ENCODE measurements around the gene OR4F15. TPM values are rescaled to one million over a fixed set of nuclear protein-coding genes. Genes with fewer than 3 reads are reported as not detected.
"Not testable (repeated sequence)": the region's sequence is repeated elsewhere in the genome, so short reads cannot be mapped to it uniquely, and the experiment has no call there.

OR4F15 gene
- total RNA-seq, 1 donor from 2014 or later: not detected

DNA sequence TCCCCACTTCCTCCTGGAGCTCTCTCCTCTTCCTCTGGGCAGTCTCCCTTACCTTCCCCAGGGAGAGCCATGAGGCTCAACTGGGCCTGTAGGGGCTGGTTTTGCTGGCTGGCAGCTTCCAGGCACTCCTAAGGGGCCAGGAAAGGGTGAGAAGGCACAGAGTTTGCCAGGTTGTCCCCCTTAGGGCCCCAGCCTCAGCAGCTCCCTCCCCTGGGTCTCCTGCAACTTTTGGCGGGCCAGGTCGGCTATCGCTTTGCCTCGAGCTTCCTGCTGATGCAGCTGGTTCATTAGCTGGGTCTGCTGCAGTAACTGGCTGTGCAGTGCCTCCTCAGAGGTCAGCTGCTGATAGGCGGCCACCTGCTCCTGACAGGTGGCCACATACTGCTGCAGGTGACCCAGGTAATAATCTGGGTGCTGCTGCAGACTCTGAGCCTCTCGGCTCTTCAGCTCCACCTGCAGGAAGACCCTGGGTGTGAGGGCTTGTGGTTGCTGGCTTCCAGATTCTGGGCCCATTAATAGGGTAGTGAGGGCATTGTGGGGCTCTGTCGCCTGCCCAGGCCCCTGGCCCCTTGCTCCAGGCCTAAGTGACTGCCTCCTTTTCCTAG, 38.4 kb upstream of the OR4F15 start:
- H3K27ac Mint-ChIP-seq (ENCODE audit: unreplicated experiment): no peak overlapping the region

DNA sequence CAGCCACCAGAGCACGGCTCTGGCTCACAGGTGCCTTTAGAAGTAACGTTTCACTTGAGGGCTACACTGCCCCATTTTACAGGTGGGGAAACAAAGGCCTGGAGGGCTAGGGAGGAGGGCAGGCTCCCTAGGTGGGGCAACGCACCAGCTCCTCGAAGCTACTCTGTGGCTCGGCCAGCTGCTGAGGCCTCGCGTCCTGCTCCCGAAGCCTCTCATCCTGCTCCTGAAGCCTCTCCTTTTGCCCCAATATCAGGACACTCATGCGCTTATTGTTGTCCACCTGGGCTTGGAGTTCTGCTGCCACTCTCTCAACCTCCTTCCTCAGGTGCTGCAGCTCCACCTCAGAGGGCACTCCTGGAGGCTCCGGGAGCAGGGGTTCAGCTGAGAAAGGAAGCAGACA, 36.9 kb upstream of the OR4F15 start:
- Mint-ChIP-seq H3K4me1 (ENCODE audit: unreplicated experiment) (no peaks in the 10 kb centered on the region), H3K9me3 (ENCODE audit: unreplicated experiment) (no peaks in the 10 kb centered on the region), H3K27me3 (ENCODE audit: unreplicated experiment) (peaks cover 6% of the 10 kb centered on the region), H3K4me3 (ENCODE audit: unreplicated experiment) (no peak overlapping the region), H3K27ac (ENCODE audit: unreplicated experiment) (no peak overlapping the region), H3K36me3 (ENCODE audit: unreplicated experiment) (peaks cover 5% of the 10 kb centered on the region)
- no peak for DNase-seq (ENCODE audit: extremely low spot score, unreplicated experiment)
- TF ChIP-seq, protein P1, sequence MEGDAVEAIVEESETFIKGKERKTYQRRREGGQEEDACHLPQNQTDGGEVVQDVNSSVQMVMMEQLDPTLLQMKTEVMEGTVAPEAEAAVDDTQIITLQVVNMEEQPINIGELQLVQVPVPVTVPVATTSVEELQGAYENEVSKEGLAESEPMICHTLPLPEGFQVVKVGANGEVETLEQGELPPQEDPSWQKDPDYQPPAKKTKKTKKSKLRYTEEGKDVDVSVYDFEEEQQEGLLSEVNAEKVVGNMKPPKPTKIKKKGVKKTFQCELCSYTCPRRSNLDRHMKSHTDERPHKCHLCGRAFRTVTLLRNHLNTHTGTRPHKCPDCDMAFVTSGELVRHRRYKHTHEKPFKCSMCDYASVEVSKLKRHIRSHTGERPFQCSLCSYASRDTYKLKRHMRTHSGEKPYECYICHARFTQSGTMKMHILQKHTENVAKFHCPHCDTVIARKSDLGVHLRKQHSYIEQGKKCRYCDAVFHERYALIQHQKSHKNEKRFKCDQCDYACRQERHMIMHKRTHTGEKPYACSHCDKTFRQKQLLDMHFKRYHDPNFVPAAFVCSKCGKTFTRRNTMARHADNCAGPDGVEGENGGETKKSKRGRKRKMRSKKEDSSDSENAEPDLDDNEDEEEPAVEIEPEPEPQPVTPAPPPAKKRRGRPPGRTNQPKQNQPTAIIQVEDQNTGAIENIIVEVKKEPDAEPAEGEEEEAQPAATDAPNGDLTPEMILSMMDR (IDR thresholded peaks at IDR 0.05): no peak

More for the DNA sequence above, 38.4 kb upstream of the OR4F15 start:
- Mint-ChIP-seq H3K36me3 (ENCODE audit: unreplicated experiment) (peaks cover 5% of the 10 kb centered on the region), H3K4me1 (ENCODE audit: unreplicated experiment) (no peaks in the 10 kb centered on the region), H3K27me3 (ENCODE audit: unreplicated experiment) (peaks cover 3% of the 10 kb centered on the region), H3K4me3 (ENCODE audit: unreplicated experiment) (no peak overlapping the region), H3K9me3 (ENCODE audit: unreplicated experiment) (no peaks in the 10 kb centered on the region)
- DNase-seq (ENCODE audit: extremely low spot score, unreplicated experiment): no peak
- TF ChIP-seq, protein P1 (IDR thresholded peaks at IDR 0.05): peak; percentile 18

DNA sequence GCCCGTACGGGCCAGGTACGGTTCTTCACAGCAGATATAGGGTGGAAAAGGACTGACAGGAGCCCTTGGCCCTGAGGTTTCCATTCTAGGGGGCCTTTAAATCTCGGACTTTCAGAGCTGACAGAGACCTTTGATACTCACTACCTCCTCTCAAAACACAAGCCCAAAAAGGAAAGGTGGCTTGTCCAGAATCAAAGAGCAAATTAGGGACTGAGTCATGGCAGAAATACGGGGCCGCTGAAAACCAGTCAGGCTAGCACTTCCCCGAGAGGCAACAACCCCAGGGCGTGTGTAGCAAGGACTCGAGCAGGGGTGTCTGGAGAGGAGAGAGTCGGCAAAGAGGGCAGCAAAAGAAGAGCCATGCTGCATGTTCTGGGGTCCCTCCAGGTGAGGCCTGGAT, 33.4 kb upstream of the OR4F15 start:
- H3K9me3 Mint-ChIP-seq (ENCODE audit: unreplicated experiment); H3K4me3 Mint-ChIP-seq (ENCODE audit: unreplicated experiment); H3K27ac Mint-ChIP-seq (ENCODE audit: unreplicated experiment); H3K4me1 Mint-ChIP-seq (ENCODE audit: unreplicated experiment); H3K36me3 Mint-ChIP-seq (ENCODE audit: unreplicated experiment); DNase-seq (ENCODE audit: extremely low spot score, unreplicated experiment): not testable (repeated sequence)
- H3K27me3 Mint-ChIP-seq (ENCODE audit: unreplicated experiment): peaks cover 14% of the 10 kb centered on the region

DNA sequence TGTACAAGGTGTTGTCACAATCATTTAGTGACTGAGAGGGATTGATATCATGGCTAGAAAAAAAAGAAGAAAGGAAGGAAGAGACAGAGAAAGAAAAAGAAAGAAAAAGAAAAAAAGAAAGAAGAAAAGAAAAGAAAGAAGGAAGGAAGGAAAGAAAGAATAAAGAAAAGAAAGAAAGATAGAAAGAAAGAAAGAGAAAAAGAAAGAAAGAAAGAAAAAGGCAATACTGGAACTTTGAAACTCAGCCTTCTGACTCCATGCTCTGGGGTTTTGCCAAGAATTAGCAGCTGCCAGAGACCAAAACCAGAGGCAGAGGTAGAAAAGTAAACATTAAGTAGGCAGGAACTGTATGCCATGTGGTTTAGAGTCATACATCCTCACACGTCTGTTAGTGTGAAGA, 31.8 kb upstream of the OR4F15 start:
- DNase-seq (ENCODE audit: extremely low spot score, unreplicated experiment); H3K4me3 Mint-ChIP-seq (ENCODE audit: unreplicated experiment); H3K4me1 Mint-ChIP-seq (ENCODE audit: unreplicated experiment); H3K36me3 Mint-ChIP-seq (ENCODE audit: unreplicated experiment); H3K9me3 Mint-ChIP-seq (ENCODE audit: unreplicated experiment): not testable (repeated sequence)
- Mint-ChIP-seq H3K27ac (ENCODE audit: unreplicated experiment) (peak overlapping the region; percentile 28), H3K27me3 (ENCODE audit: unreplicated experiment) (peaks cover 24% of the 10 kb centered on the region)

DNA sequence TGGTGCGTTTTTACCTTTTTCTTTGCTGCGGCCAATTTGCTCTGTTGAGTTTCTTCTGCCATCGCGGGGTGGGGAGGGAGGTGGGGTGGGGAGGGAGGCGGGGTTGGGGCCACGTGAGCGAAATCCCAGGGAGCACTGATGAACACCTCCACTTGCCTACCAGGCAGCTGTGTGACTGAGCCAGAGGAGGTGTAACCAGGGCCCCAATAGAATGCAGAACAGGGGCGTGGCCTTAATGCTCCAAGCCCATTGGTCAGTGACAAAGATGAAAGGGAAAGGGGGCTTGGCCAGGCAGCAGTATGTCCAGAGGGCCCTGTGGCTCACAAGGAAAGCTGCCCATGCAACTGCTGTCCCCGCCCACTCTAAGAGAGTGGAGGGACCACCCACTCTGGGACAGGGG, 30.1 kb upstream of the OR4F15 start:
- no peak for DNase-seq (ENCODE audit: extremely low spot score, unreplicated experiment)
- H3K9me3 Mint-ChIP-seq (ENCODE audit: unreplicated experiment): no peaks in the 10 kb centered on the region
- no peaks in the 10 kb centered on the region for H3K4me1 Mint-ChIP-seq (ENCODE audit: unreplicated experiment)
- H3K27ac Mint-ChIP-seq (ENCODE audit: unreplicated experiment): no peak overlapping the region
- peaks cover 33% of the 10 kb centered on the region for H3K27me3 Mint-ChIP-seq (ENCODE audit: unreplicated experiment)
- TF ChIP-seq, protein P1 (IDR thresholded peaks at IDR 0.05): no peak
- H3K36me3 Mint-ChIP-seq (ENCODE audit: unreplicated experiment): no peaks in the 10 kb centered on the region
- H3K4me3 Mint-ChIP-seq (ENCODE audit: unreplicated experiment): no peak overlapping the region

DNA sequence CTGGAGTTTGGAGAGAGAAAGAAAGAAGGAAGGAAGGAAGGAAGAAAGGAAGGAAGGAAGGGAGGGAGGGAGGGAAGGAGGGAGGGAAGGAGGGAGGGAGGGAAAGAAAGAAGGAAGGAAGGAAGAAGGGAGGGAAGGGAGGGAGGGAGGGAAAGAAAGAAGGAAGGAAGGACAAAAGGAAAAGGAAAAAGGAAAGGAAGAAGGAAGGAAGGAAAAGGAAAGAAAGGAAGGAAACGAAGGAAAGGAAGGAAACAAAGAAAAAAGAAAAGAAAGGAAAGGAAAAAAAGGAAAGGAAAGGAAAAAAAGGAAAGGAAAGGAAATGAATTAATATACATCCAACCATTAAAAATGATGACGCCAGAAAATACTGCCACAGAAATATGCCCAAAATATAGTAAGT, 27.4 kb upstream of the OR4F15 start:
- no peaks in the 10 kb centered on the region for H3K9me3 Mint-ChIP-seq (ENCODE audit: unreplicated experiment)
- H3K27me3 Mint-ChIP-seq (ENCODE audit: unreplicated experiment): peaks cover 36% of the 10 kb centered on the region

DNA sequence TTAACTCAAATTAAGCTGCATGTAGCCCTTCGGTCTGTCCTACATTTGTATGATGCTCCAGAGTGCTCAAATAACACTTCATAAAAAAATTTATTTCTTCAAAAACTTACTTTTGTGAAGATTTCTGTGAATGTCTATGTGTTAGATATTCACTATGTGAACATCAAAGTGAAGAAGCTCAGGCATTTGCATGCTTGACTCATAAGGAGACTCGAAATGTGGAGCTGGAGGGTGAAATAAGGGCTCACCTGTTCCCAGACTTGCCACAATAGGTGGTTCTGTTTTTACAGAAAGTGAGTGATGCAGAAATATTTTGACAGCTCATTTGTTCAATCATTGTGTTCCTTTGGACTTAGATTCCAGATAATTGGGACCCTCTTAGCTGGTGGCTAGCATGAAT, 25.6 kb upstream of the OR4F15 start:
- H3K36me3 Mint-ChIP-seq (ENCODE audit: unreplicated experiment); DNase-seq (ENCODE audit: extremely low spot score, unreplicated experiment); H3K4me1 Mint-ChIP-seq (ENCODE audit: unreplicated experiment); H3K9me3 Mint-ChIP-seq (ENCODE audit: unreplicated experiment); H3K27ac Mint-ChIP-seq (ENCODE audit: unreplicated experiment); H3K4me3 Mint-ChIP-seq (ENCODE audit: unreplicated experiment): not testable (repeated sequence)
- H3K27me3 Mint-ChIP-seq (ENCODE audit: unreplicated experiment): peaks cover 32% of the 10 kb centered on the region

More for the DNA sequence above, 27.4 kb upstream of the OR4F15 start:
- DNase-seq (ENCODE audit: extremely low spot score, unreplicated experiment): no peak
- H3K36me3 Mint-ChIP-seq (ENCODE audit: unreplicated experiment): no peaks in the 10 kb centered on the region
- no peak overlapping the region for H3K27ac Mint-ChIP-seq (ENCODE audit: unreplicated experiment)
- TF ChIP-seq, protein P1 (IDR thresholded peaks at IDR 0.05): no peak
- no peak overlapping the region for H3K4me3 Mint-ChIP-seq (ENCODE audit: unreplicated experiment)
- H3K4me1 Mint-ChIP-seq (ENCODE audit: unreplicated experiment): no peaks in the 10 kb centered on the region

DNA sequence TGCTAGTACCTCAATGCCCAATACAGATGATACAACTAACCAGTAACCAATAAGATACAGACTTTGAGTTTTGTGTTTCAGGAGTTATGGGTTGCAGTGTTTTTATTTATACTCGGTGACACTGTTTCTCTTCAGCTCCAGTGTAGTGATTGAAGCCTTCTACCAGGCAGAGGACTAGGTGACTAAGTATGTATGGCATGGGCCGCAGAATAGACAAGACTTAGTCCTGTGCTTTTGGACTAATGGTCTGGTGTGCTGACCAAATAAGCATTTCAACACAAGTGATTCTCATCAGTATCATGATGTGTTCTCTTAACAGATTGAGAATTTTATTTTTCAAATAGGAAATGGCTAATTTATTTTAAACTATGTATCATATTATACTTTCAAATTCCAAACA, 24.0 kb upstream of the OR4F15 start:
- H3K4me1 Mint-ChIP-seq (ENCODE audit: unreplicated experiment); H3K9me3 Mint-ChIP-seq (ENCODE audit: unreplicated experiment); DNase-seq (ENCODE audit: extremely low spot score, unreplicated experiment); H3K27ac Mint-ChIP-seq (ENCODE audit: unreplicated experiment); H3K36me3 Mint-ChIP-seq (ENCODE audit: unreplicated experiment); H3K4me3 Mint-ChIP-seq (ENCODE audit: unreplicated experiment): not testable (repeated sequence)
- peaks cover 36% of the 10 kb centered on the region for H3K27me3 Mint-ChIP-seq (ENCODE audit: unreplicated experiment)

All from osteocyte (in vitro differentiated cells).